Measurements from ENCODE around the gene CADM1. TPM values are rescaled to one million over a fixed set of nuclear protein-coding genes. Genes with fewer than 3 reads are reported as not detected.

Gene CADM1
- 10 to 100 TPM; 13.0 to 61.2 (median 17.2) TPM for total RNA-seq
- 10 to 100 TPM in 1 of 2 donors, 1 to 10 TPM in 1; 6.6 to 35.3 TPM for polyA plus RNA-seq
- long read RNA-seq, donor 1, partial matches to known transcripts = 75 of 83 reads
- long read RNA-seq, donor 1, other reads (novel, unspliced or antisense) = 5 of 83 reads
- long read RNA-seq, donor 2, transcript CADM1-222 (10 exons, 1,246 nt) = major isoform, 14 of 46 reads
- long read RNA-seq, donor 2, transcript CADM1-220 (2 exons, 734 nt) = minor isoform, 5 of 46 reads
- long read RNA-seq, donor 2, partial matches to known transcripts = 27 of 46 reads
- long read RNA-seq, donor 2, other reads (novel, unspliced or antisense) = 0 of 46 reads
- long read RNA-seq, donor 3, partial matches to known transcripts = 22 of 29 reads
- long read RNA-seq, donor 3, other reads (novel, unspliced or antisense) = 4 of 29 reads

GRCh38 chr11:115504276-115505158, at the start of gene CADM1:
Gene CADM1 (minus strand): TSS chr11:115504415.
- peak within 1 kb of the TSS; percentile 33 to 77 for H3K27ac ChIP-seq
- intact Hi-C loops (cut with DNase I) = loop anchor here (5.0 to 10.0 kb wide), 2 partner anchors 167 to 170 kb away; no protein-coding TSS in a partner anchor
- H3K9me3 ChIP-seq = no peaks in the 10 kb centered on the region
- peak within 1 kb of the TSS; percentile 66 for H3K4me3 ChIP-seq
- no peaks in the 10 kb centered on the region for H3K27me3 ChIP-seq
- 0 to 1% (median 0%) methylated on average over 67 to 76 of the region's 76 CpGs for WGBS, 3 donors
- DNase-seq = peak; percentile 96 to 97 (median 97)
- peak; percentile 85 for TF ChIP-seq POLR2A (IDR thresholded peaks at IDR 0.05)
- TF ChIP-seq CTCF (IDR thresholded peaks at IDR 0.05) = peak; percentile 63 to 81 (median 72)
- no peak for TF ChIP-seq EP300 (IDR thresholded peaks at IDR 0.05)
- no peaks in the 10 kb centered on the region for H3K36me3 ChIP-seq
- peaks cover 4% of the 10 kb centered on the region for H3K4me1 ChIP-seq (ENCODE audit: insufficient read depth)

GRCh38 chr11:115552773-115553438, 48.7 kb upstream of the CADM1 start:
- no peaks in the 10 kb centered on the region for H3K9me3 ChIP-seq
- no peaks in the 10 kb centered on the region for H3K4me1 ChIP-seq (ENCODE audit: insufficient read depth)
- no peaks in the 10 kb centered on the region for H3K27me3 ChIP-seq
- no peak overlapping the region for H3K4me3 ChIP-seq
- no peaks in the 10 kb centered on the region for H3K36me3 ChIP-seq
- intact Hi-C loops (cut with DNase I) = no loop called here
- DNase-seq = no peak
- WGBS, 3 donors = 75 to 85% (median 84%) methylated on average over 15 of the region's 15 CpGs
- H3K27ac ChIP-seq = no peak overlapping the region
- no peak for TF ChIP-seq CTCF (IDR thresholded peaks at IDR 0.05)
- no peak for TF ChIP-seq POLR2A (IDR thresholded peaks at IDR 0.05)
- TF ChIP-seq EP300 (IDR thresholded peaks at IDR 0.05) = no peak

DNA sequence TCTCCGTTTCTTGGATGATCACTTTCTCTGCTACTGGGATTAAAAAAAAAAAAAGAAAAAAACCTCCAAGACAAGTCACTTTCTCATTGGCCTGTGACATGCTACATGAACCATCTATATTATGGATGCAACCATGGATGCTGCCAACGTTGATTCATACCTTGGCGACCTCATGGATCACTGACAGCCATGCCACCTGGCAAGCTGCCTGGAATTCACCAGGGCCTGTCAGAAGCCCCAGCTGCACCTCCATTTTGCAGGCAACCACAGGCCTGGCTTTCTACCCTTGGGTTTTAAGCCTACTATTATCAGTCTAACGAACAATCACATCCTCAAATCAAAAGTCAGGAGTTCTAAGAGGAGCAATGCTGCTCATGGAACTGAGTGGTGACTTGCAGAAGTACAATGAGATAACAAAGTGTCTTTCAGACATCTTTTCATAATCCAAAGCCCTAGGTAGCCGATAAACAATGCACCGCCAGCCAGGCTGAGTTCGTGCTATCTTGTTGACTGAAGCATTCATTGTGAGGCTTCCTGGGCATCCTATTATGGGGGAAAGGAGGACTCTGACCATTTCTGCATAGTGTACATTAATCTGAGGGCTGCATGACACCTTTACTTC, 48.0 kb upstream of the CADM1 start:
- H3K36me3 ChIP-seq = no peaks in the 10 kb centered on the region
- H3K4me3 ChIP-seq = no peak overlapping the region
- H3K27ac ChIP-seq = no peak overlapping the region
- H3K27me3 ChIP-seq = no peaks in the 10 kb centered on the region
- H3K9me3 ChIP-seq = no peaks in the 10 kb centered on the region
- DNase-seq = no peak
- intact Hi-C loops (cut with DNase I) = no loop called here
- WGBS, 3 donors = 84 to 88% (median 88%) methylated on average over 7 of the region's 7 CpGs
- TF ChIP-seq EP300 (IDR thresholded peaks at IDR 0.05) (no peak), CTCF (IDR thresholded peaks at IDR 0.05) (no peak), POLR2A (IDR thresholded peaks at IDR 0.05) (no peak)
- no peaks in the 10 kb centered on the region for H3K4me1 ChIP-seq (ENCODE audit: insufficient read depth)
